ENCODE results near the gene SUMF1.
"Not testable (repeated sequence)": the region's sequence is repeated elsewhere in the genome, so short reads cannot be mapped to it uniquely, and the experiment has no call there.

Gene SUMF1

DNA sequence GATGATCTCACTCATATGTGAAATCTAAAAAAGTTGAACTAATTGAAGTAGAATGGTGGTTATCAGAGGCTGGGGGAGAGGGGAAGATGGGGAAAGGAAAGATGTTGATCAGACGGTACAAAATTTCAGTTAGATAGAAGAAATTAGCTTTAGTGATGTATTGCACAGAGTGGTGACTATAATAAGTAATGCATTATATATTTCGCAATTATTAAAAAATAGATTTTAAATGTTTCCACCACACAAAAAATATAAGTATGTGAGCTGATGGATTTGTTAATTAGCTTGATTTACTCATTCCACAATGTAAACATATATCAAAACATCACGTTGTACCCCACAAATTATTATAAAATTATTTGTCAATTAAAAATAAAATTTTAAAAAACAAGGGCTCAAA lies 8.1 kb downstream of the SUMF1 start:
- DNase-seq = no peak

DNA sequence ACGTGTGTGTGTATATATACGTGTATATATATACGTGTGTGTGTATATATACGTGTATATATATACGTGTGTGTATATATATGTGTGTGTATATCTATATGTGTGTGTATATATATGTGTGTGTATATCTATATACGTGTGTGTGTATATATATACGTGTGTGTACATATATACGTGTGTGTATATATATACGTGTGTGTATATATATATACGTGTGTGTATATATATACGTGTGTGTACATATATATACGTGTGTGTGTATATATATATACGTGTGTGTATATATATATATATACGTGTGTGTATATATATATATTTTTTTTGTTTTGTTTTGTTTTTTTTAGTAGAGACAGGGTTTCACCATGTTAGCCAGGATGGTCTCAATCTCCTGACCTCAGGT lies 10.3 kb downstream of the SUMF1 start:
- DNase-seq = not testable (repeated sequence)

DNA sequence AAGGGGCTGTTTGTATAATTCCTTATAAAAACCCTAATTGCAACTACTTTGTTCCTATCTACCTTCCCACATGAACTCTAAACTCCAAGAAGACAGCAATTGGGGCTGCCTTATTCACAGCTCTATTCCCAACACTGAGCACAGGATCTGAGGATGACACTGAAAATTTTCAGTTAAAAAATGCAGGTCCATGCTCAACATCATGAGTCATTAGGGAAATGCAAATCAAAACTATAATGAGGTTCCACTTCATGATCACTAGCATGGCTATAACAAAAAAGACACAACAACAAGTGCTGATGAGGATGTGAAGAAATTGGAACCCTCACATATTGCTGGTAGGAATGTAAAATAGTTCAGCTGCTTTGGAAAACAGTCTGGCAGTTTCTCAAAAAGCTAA lies 12.9 kb downstream of the SUMF1 start:
- no peak for DNase-seq

DNA sequence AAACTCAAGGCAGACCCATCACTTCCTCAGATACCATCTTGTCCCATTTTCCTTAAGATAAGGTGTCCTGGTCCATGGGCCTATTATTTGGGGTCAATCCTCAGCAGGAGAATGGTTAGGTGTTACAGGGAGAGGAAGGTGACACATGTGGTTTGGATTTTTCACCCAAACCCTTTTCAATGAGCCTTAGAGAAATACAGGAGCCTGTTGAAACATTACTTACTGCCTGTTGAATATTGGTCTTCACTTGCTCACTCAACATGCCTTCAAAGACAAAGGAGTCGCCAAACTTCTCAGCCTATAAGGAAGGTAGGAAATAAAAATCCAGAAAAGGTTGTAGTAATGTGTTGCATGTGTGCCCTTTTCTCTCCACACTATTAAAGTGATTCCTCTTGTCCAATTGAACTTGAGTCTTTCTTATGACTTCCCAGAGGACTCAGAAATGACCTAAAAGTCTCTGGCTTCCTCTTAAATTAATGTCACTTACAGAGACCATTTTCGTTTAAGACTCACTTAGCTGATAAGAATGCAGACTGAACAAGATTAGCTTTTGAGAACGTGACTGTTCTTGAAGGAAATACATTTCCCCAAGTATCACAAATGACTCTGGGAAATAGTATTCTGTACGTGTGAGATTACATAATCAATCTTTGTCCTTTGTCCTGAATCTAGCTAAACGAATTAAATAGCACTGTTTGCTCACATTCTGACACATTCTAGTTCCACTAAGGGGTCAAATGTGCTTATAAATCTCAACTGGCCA lies 17.8 kb downstream of the SUMF1 start:
- DNase-seq = no peak

DNA sequence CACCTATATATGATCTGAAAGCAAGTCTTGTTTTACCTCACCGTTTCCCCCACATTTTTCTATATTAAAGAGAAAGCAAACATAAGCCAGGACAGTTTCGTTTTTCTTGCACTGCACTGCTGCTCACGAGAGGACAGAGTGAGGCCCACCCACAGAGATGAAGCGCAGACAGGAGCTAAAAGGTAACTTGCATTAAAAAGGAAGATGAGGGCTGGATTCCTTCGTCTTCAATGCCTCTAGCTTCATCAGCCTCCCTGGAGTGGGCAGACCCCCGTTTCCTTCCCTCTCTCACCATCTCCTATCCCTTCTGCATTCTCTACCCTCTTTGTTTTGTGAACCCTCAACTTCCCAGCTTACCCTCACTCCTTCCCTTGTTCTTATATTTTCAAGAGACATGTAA lies 18.9 kb downstream of the SUMF1 start:
- no peak for DNase-seq

DNA sequence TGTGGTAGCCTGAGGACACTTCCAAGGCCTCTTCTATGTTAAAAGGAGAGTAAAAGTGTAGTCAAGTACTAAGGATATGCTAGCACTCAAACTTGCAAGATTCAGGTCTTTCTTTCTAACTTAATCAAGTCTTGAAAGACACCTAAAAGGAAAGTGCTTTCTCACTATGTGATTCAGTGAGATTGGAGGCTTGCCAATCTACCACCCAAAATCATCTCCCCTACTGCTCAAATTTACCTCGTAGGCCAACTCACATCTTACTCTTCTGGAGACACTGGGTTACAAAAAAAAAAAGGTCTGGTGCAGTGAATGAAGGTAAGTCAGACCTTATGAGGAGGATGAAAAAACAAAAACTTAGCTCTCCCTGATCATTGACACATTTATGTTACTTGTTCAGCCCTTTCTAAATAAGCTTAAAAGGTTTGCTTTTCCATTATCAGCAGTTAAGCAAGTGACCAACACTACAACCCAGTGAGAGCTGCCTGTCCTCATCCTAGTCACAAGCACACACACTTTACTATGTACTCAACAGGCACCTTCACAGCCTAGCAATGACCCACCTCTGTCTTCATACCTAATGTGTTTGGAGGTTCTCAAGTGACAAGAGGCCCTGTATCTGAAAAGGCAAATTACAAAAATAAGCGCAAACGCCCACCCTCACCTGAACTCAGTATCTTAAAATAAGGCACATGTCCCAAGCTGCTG lies 19.6 kb downstream of the SUMF1 start:
- no peak for DNase-seq

DNA sequence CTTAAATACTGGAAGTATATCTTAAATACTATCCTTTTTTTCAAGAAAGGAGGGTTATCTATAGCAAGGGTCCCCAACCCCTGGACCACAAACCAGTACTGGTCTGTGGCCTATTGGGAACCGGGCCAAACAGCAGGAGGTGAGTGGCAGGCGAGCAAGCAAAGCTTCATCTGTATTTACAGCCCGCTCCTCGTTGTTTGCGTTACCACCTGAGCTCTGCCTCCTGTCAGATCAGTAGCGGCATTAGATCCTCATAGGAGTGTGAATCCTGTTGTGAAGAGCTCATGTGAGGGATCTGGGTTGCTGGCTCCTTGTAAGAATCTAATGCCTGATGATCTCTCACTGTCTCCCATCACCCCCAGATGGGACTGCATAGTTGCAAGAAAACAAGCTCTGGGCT lies 26.1 kb downstream of the SUMF1 start:
- DNase-seq = peak; percentile 3

DNA sequence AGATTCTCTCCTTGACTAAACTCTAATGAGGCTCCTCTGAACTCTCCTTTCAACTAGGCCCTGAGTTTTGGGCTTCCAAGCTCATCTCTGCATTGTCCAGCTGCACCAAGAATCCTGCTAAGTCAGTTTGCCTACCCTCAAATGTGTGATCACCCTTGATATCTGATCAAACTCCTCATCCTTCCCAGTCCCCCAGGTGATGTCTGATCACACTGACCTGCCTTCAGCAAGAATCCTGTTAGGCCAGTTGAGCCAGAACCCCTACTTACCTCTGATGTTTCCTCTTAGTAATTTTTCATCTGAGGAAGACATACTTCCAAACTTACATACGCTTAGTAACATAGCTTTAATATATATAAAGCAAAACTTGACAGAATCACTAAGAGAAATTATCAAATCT lies 28.8 kb downstream of the SUMF1 start:
- DNase-seq = no peak

DNA sequence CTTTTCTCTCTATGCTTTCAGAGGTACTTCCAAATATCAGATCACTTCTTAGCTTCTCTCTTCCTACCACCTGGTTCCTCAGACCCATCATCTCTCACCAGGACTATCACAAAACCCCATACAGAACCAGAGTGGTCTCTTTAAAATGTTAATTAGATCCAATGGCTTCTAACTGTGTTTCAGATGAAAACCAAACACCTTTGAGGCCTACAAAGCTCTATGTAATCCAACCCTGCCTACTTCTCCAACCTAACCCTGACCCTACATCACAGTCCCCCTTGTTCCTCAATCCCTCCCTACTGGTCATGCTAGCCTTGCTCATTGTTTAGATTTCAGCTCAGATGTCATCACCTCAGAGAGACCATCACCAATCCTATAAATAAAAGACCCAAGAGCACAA lies 34.8 kb downstream of the SUMF1 start:
- no peak for DNase-seq

DNA sequence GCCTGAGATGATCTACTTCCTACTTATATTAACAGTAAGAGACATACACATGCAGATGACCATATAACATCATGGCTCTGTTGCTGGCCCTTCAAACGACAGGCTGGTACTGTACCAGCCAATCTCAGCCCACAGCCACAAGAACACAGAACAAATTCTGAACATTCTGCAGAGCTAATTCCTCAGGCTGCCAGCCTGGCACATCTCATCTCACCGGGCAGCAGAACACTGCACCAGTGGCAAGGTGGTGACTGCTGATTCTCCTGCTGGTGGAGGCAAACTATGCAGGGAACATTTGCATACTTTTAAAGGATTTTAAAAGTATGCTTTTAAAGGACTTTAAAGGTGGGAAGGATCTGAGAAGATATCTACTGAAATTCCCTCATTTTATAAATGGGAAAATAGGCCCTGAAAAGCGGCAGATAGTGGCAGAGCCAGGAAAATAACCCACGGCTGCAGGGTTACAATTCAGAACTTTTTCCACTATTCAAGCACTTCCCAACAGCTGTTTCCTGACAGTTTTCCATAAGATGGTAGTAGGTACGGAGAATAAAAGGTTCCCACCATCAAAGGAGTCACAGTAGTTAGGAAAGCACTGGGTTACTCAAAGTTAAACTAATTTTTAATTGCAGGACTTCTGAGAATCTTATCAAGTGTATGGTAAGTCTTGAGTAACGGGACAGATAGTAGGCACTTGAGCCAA lies 37.3 kb downstream of the SUMF1 start:
- no peak for DNase-seq

DNA sequence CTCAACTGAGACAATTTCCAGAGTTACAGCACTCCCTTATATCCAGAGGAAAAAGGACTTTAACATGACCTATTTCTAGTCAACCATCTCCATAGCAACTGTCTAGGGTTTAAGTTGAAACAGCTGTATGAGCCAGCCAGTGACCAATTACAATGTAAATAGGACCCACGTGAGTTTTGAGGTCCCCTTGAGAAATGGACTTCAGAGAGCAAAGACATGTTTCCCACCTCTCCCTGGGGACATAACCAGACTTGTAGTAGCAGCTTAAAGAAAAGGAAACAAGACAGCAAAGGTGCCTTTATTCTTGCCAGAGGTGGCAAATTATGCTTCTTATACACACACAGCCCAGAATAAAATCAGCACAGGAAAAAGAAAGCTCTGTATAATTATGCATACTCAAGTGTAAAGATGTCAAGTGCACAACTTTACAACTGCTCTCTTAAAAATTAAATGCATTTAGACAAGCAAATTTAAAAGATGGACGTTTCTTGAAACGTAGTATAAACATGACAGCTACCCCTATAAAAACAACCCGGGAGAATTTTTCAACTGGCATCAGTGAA lies 40.2 kb downstream of the SUMF1 start:
- peak; percentile 70 for DNase-seq

DNA sequence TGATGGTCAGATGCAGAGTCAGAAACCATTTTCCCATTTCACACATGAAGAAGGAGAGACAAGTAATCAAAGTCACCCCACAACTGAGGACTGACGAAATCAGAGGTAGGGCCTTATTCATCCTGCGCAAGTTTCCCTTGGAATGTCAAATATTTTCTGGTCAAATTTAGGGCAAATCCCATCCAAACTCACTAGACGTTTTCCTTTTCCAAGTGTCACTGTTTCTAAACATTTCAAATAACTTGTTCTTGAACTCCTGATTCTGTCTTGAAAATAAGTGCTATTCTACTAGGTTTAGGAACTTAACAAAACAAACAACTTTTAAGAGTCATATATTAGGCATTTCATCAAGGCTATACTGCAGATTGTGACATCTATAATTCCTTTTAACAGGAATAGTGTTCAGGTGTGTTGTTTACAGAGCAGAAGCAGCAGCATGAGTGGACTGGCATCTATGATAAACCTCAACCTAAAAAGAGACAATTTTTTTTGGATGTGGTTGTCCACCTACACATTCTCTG lies 40.7 kb downstream of the SUMF1 start:
- no peak for DNase-seq

DNA sequence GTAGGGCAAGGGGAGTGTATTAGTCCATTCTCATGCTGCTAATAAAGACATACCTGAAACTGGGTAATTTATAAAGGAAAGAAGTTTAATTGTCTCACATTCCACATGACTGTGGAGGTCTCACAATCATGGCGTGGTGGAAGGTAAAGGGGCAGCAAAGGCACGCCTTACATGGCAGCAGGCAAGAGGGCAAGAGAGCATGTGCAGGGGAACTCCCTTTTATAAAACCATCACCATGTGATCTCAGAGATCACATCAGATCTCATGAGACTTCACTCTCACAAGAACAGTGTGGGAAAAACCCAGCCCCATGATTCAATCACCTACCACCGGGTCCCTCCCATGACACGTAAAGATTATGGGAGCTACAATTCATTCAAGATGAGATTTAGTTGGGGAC lies 41.4 kb downstream of the SUMF1 start:
- no peak for DNase-seq

DNA sequence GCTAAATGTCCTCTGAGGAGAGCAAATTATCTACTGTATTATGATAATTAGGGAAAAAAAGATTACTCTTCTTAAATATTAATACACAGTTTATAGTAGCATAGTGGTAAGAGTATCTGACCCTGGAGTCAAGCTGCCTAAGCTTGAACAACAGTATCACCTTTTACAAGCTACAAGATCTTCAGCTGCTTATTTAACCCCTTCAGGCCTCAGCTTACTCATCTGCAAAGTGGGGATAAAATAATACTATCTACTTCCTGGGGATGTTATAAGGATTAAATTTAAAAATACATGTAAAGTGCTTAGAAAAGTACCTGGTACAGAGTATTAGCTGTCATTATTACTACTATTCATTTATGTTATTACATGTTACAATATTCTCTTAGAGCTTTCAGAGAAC lies 42.0 kb downstream of the SUMF1 start:
- no peak for DNase-seq

DNA sequence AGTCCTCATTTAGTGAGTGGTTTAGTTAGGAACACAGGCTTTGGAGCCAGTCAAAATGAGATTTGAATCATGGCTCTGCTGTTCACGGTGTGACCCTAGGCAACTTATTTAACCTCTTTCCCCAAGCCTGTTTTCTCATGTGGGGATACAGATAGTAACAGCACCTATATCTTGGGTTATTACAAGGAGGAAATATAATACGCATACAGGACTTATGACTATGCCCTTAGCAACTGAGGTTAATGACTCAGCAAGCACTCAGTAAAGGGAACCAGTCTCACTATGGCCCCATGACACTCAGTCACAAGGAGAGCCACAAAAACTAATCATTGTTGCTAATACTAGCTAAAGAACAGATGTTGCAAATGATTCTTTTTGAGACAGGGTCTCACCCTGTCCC lies 45.9 kb downstream of the SUMF1 start:
- DNase-seq = no peak

DNA sequence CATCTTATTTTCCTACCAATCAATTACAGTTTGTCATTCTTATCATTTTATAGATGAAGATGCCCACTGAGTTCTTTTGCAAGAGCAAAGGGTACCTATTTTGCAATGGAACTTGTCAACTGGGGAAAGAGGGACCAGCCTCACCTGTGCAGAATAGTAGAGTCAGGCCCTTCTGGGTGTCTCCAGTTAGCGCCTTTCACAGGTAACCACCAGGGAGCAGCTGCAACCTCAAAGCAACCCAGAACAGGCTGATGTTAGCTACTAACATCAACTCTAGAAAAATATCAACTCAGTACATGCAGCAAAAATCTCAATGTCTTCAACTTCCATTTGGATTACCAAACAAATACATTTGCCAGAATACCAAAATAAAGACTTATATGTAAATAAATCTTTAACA lies 47.1 kb downstream of the SUMF1 start:
- no peak for DNase-seq

DNA sequence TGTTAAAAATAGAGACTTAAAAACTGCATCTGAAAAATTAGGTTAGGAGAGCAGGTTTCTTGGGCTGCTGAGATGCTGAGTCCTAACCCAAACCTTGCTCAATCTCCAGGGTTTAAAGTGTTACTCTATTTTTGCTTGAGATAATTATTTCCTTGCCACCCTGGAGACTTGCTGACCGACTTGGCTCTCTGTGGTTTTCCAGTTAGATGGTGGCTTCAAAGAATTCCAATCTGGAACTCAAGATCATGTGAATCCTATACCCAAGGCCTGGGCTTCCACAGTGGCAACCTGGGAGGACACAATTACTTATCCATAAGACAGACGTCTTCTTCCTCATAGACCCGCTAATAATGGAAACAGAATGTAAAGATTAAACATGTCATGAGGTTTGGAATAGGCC lies 47.7 kb downstream of the SUMF1 start:
- no peak for DNase-seq

DNA sequence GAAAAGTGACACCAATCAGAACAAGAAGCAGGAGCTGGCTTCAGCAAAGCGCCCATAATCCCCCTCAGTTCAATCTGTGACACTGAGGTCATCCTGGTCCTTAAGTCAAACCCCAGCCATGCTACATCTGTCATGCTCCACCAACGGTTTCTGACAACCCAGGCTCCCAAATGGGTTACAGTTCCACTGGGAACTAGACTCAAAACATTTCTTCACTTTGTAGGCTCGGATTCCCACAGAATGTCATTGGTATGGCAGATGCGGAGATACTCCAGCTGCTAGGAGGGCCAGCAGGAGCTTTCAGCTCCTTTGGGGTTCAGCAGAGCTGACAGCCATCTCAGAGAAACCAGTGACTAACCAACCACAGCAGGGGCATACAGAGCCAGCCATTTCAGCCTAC lies 48.9 kb downstream of the SUMF1 start:
- no peak for DNase-seq

DNA sequence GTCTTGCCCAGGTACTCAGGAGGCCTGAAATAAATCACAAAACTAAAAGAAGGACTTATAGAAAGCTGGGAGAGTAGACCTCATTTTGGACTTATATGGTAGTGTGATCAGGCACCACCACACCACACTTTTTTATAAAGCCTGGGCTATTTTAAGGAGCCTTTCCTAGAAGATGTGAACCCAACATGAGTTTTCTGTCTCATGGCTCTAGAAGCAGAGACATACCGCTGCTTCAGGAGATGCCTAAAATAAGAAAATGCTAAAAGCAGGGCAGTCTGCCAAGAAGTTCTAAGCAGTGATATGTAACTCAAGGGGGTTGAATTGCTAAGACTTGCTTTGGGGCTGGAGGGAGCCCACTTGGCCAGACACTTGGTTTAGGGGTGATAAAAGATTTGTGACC lies 49.6 kb downstream of the SUMF1 start:
- DNase-seq = peak; percentile 10

DNA sequence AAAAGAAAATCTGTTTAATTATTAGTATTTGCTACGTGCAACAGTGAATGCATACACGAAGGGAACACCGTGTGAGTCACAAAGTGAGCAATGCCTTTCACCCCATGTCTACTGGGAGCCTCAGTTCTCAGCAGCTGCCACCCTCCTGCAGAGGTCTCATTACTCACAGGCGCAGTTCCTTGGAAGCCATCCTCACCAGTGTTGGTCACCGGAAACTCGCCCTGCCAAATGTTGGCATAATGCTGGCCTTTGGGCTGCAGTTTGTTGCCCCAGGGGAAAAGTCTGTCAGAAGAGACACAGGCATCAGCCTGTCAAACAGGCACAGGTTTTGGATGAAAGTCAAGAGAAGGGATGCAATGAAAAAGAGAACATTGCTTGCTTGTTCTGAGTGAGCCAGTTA lies 50.1 kb downstream of the SUMF1 start:
- peak; percentile 93 for DNase-seq

DNA sequence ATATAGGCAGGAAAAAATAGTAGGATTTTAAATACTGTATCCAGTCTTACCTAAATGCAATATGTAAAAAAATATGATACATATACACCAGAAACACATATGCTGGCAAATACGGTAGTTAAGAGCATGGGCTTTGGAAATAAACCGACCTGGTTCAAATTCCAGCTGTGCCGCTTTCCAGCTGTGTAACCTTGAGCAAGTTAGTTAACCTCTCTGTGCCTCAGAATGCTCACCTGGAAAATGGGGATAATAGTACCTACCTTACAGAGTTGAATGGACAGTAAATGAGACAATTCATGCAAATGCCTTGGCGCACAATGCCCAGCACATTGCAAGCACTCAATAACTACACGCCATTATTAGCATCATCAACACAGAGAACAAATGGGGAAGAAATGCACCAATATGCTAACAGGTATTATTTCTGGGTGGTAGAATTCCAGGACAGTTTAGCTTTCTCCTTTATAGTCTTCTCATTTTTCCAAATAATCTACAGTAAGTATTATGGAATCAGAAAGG lies 50.6 kb downstream of the SUMF1 start:
- no peak for DNase-seq

DNA sequence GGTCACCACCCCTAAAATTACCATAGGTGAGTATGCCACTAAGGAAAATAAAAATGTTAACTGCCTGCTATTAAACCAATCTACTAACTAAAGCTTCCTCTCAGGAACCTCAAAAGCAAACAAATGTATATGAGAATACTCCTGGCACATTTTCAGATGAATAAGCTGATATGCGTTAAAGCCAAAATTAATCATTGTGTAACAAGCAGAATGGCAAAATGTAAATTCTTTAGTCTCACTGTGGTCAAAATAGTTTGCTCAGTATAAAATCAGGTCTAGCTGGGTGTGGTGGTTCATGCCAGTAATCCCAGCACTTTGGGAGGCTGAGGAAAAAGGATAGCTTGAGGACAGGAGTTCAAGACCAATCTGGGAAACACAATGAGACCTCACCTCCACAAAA lies 53.6 kb downstream of the SUMF1 start:
- no peak for DNase-seq

DNA sequence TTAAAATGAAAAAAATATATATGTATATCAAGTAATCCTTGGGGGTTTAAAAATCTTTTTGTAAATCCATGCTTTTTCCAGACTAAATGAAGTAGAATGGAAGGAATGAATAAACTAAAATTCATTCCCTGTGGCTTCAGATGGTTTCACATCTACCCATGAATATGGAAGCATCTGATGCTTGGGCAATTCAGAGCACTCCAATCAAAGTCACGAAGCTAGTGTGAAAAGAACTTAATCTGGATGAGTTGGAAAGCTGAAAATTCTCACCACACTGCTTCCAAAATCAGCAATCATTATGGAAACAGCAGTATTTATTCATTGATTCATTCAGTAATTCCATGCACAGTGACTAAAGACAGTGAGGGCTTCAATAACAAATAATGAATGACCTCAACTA lies 55.2 kb downstream of the SUMF1 start:
- DNase-seq = no peak

All from NCI-H69 (cell line).